MM.1S (cell line): Measurements from ENCODE around the gene TRIM8.
A peak's percentile ranks its signal among the peaks of the same experiment; 100 is the strongest.

Experiments
- DNase-seq: peaks from one replicate; pipeline ENCODE4 v3.0.0-alpha.2; 2015
- H2AFZ ChIP-seq: fragments of 300-600 bp; sonication (generic); 2 replicates; pipeline ENCODE4 v1.6.0; 2016; ENCODE audit warnings: antibody characterized with exemption, low read length
- H3F3A ChIP-seq: fragments of 300-600 bp; sonication (generic); 2 replicates; pipeline ENCODE4 v1.6.1; 2016; ENCODE audit warnings: mild to moderate bottlenecking, antibody characterized with exemption, low read length, moderate library complexity, mixed read lengths; ENCODE audit not compliant: insufficient read depth
- H3K27ac ChIP-seq: fragments of 300-600 bp; sonication (generic); 2 replicates; pipeline ENCODE4 v1.5.1; 2016; ENCODE audit warnings: mild to moderate bottlenecking, low read length
- H3K27me3 ChIP-seq: fragments of 300-600 bp; sonication (generic); replicated peaks from 2 replicates; pipeline ENCODE4 v1.6.0; 2016; ENCODE audit warnings: low read length; ENCODE audit not compliant: insufficient read depth
- H3K36me3 ChIP-seq: fragments of 300-600 bp; sonication (generic); replicated peaks from 2 replicates; pipeline ENCODE4 v1.6.1; 2016; ENCODE audit warnings: mild to moderate bottlenecking, low read length, mixed read lengths; ENCODE audit not compliant: insufficient read depth
- H3K4me1 ChIP-seq: fragments of 300-600 bp; sonication (generic); 2 replicates; pipeline ENCODE4 v1.6.1; 2016; ENCODE audit warnings: low read length, mixed read lengths
- H3K4me2 ChIP-seq: fragments of 300-600 bp; sonication (generic); 2 replicates; pipeline ENCODE4 v1.6.0; 2016; ENCODE audit warnings: low read depth, low read length
- H3K4me3 ChIP-seq: fragments of 300-600 bp; sonication (generic); 2 replicates; pipeline ENCODE4 v1.5.1; 2016; ENCODE audit warnings: low read length, mixed read lengths
- H3K79me2 ChIP-seq: fragments of 300-600 bp; sonication (generic); 2 replicates; pipeline ENCODE4 v1.6.1; 2016; ENCODE audit warnings: mixed run types, low read length, mixed read lengths
- H3K9ac ChIP-seq: fragments of 300-600 bp; sonication (generic); 2 replicates; pipeline ENCODE4 v1.6.1; 2016; ENCODE audit warnings: low read length, mixed read lengths
- H3K9me2 ChIP-seq: fragments of 300-600 bp; sonication (generic); replicated peaks from 2 replicates; pipeline ENCODE4 v1.6.1; 2016; ENCODE audit warnings: mild to moderate bottlenecking, low read length, mixed read lengths; ENCODE audit not compliant: insufficient read depth
- H3K9me3 ChIP-seq: fragments of 300-600 bp; sonication (generic); replicated peaks from 2 replicates; pipeline ENCODE4 v1.6.1; 2016; ENCODE audit warnings: mild to moderate bottlenecking, low read length, mixed read lengths; ENCODE audit not compliant: insufficient read depth
- H4K20me1 ChIP-seq: fragments of 300-600 bp; sonication (generic); 2 replicates; pipeline ENCODE4 v1.6.1; 2016; ENCODE audit warnings: mild to moderate bottlenecking, low read length, moderate library complexity, mixed read lengths; ENCODE audit not compliant: insufficient read depth
- CTCF ChIP-seq: fragments of 300-600 bp; sonication (generic); IDR thresholded peaks from 2 replicates; pipeline ENCODE4 v1.5.1; 2016; ENCODE audit warnings: antibody characterized with exemption, low read length, mixed read lengths
- EZH2 ChIP-seq: fragments of 300-600 bp; sonication (generic); optimal IDR thresholded peaks from 2 replicates; pipeline ENCODE3; 2017; ENCODE audit warnings: low read depth, mild to moderate bottlenecking, antibody characterized with exemption, low read length, mixed read lengths
- EZH2phosphoT487 ChIP-seq: fragments of 300-600 bp; sonication (generic); IDR thresholded peaks from 2 replicates; pipeline ENCODE4 v1.6.1; 2018; ENCODE audit warnings: antibody characterized with exemption, low read length

The TRIM8 gene

GRCh38 chr10:102657451-102657850 lies 13.2 kb downstream of the TRIM8 start:
- TF ChIP-seq EZH2 (no peak), EZH2phosphoT487 (no peak), CTCF (no peak)
- no peak for DNase-seq
- Histone ChIP-seq H3F3A (peaks cover 26% of the 10 kb centered on the region), H3K4me3 (no peak overlapping the region), H3K79me2 (peaks cover 42% of the 10 kb centered on the region), H3K27me3 (no peaks in the 10 kb centered on the region), H3K9ac (no peak overlapping the region), H2AFZ (no peak overlapping the region), H3K27ac (no peak overlapping the region), H3K36me3 (no peaks in the 10 kb centered on the region), H3K9me2 (no peaks in the 10 kb centered on the region), H3K9me3 (no peaks in the 10 kb centered on the region), H3K4me2 (no peak overlapping the region), H4K20me1 (0 out of 2 replicates have a peak, but pooled peaks cover 3% of the 10 kb centered on the region), H3K4me1 (peaks cover 19% of the 10 kb centered on the region)

GRCh38 chr10:102657984-102658724 lies 13.9 kb downstream of the TRIM8 start:
- H3K4me2 ChIP-seq: no peak overlapping the region
- no peak overlapping the region for H3K27ac ChIP-seq
- H3K79me2 ChIP-seq: peaks cover 35% of the 10 kb centered on the region
- peaks cover 26% of the 10 kb centered on the region for H3F3A ChIP-seq
- H3K27me3 ChIP-seq: no peaks in the 10 kb centered on the region
- no peaks in the 10 kb centered on the region for H3K36me3 ChIP-seq
- peak; percentile 1 for DNase-seq
- H2AFZ ChIP-seq: no peak overlapping the region
- H3K4me3 ChIP-seq: no peak overlapping the region
- H4K20me1 ChIP-seq: 0 out of 2 replicates have a peak, but pooled peaks cover 1% of the 10 kb centered on the region
- TF ChIP-seq EZH2phosphoT487: no peak
- TF ChIP-seq CTCF: no peak
- TF ChIP-seq EZH2: no peak
- no peak overlapping the region for H3K9ac ChIP-seq
- no peaks in the 10 kb centered on the region for H3K9me3 ChIP-seq
- peaks cover 18% of the 10 kb centered on the region for H3K4me1 ChIP-seq
- H3K9me2 ChIP-seq: no peaks in the 10 kb centered on the region

- no peak for DNase-seq
- H3K9ac ChIP-seq: no peak overlapping the region
- peaks cover 26% of the 10 kb centered on the region for H3F3A ChIP-seq
- H3K4me1 ChIP-seq: peaks cover 18% of the 10 kb centered on the region
- peaks cover 28% of the 10 kb centered on the region for H3K79me2 ChIP-seq
- no peak overlapping the region for H3K4me3 ChIP-seq
- no peaks in the 10 kb centered on the region for H3K27me3 ChIP-seq
- no peak overlapping the region for H2AFZ ChIP-seq
- no peaks in the 10 kb centered on the region for H3K36me3 ChIP-seq
- no peaks in the 10 kb centered on the region for H3K9me3 ChIP-seq
- H3K9me2 ChIP-seq: no peaks in the 10 kb centered on the region
- H4K20me1 ChIP-seq: no peaks in the 10 kb centered on the region
- H3K27ac ChIP-seq: no peak overlapping the region
- no peak overlapping the region for H3K4me2 ChIP-seq
- TF ChIP-seq EZH2phosphoT487 (no peak), EZH2 (no peak)
Observed at GRCh38 chr10:102658802-102659201, 14.5 kb downstream of the TRIM8 start.
